Measurements from ENCODE around the gene RETREG1.
"Not testable (repeated sequence)": the region's sequence is repeated elsewhere in the genome, so short reads cannot be mapped to it uniquely, and the experiment has no call there.

The RETREG1 gene

GRCh38 chr5:16616536-16617273, at the start of gene RETREG1:
Gene RETREG1, minus strand, starts transcription at chr5:16616997. Its CDS starts 26 bp downstream, at chr5:16616971.
- no peak for DNase-seq

- DNase-seq: no peak
Measured at GRCh38 chr5:16666130-16666882, 49.5 kb upstream of the RETREG1 start.

GRCh38 chr5:16665601-16666000, 48.8 kb upstream of the RETREG1 start:
- no peak for DNase-seq

- DNase-seq: no peak
Measured at GRCh38 chr5:16664368-16664767, 47.6 kb upstream of the RETREG1 start.

GRCh38 chr5:16663840-16664239, 47.0 kb upstream of the RETREG1 start:
- DNase-seq: no peak

- no peak for DNase-seq
Measured at GRCh38 chr5:16661713-16662112, 44.9 kb upstream of the RETREG1 start.

- DNase-seq: no peak
Measured at GRCh38 chr5:16660982-16661381, 44.2 kb upstream of the RETREG1 start.

- no peak for DNase-seq
Measured at GRCh38 chr5:16659536-16659935, 42.7 kb upstream of the RETREG1 start.

- DNase-seq: no peak
Measured at GRCh38 chr5:16656561-16657191, 39.9 kb upstream of the RETREG1 start.

GRCh38 chr5:16654647-16655334, 38.0 kb upstream of the RETREG1 start:
- no peak for DNase-seq

- not testable (repeated sequence) for DNase-seq
Measured at GRCh38 chr5:16648739-16649138, 31.9 kb upstream of the RETREG1 start.

- no peak for DNase-seq
Measured at GRCh38 chr5:16644301-16644889, 27.6 kb upstream of the RETREG1 start.

GRCh38 chr5:16642867-16643266, 26.1 kb upstream of the RETREG1 start:
- no peak for DNase-seq

GRCh38 chr5:16639206-16639605, 22.4 kb upstream of the RETREG1 start:
- no peak for DNase-seq

GRCh38 chr5:16628376-16628775, 11.6 kb upstream of the RETREG1 start:
- DNase-seq: no peak

GRCh38 chr5:16626696-16627264, 10.0 kb upstream of the RETREG1 start:
- DNase-seq: no peak

- DNase-seq: no peak
Measured at GRCh38 chr5:16625096-16625495, 8.3 kb upstream of the RETREG1 start.

GRCh38 chr5:16619136-16619535, 2.3 kb upstream of the RETREG1 start:
- DNase-seq: no peak

- no peak for DNase-seq
Measured at GRCh38 chr5:16618138-16618897, 1.5 kb upstream of the RETREG1 start.

GRCh38 chr5:16617274-16617968, 624 bp upstream of the RETREG1 start:
- no peak for DNase-seq
